A549 (cell line): ENCODE data around the gene BID.

ENCODE experiments used
- CBX8 ChIP-seq: fragments of 200-600 bp; sonication (generic); IDR thresholded peaks from 2 replicates; pipeline ENCODE4 v1.6.1; 2016
- CTCF ChIP-seq: fragments of >200 bp; sonication (Bioruptor Twin); formaldehyde crosslinking; IDR thresholded peaks from 3 replicates; pipeline ENCODE4 v1.5.1; 2016
- EP300 ChIP-seq, 2 experiments: fragments of >200 bp; sonication (Bioruptor Twin); formaldehyde crosslinking; IDR thresholded peaks; 2 replicates in 1 of 2; 3 replicates in 1 of 2; pipeline ENCODE4 v1.6.1; 2016 to 2017
- MAX ChIP-seq: IDR thresholded peaks from 2 replicates; pipeline ENCODE4 v1.6.1; 2012
- RAD21 ChIP-seq, 2 experiments: fragments of >200 bp in 1 of 2; sonication (Bioruptor Twin) in 1 of 2; formaldehyde crosslinking in 1 of 2; IDR thresholded peaks in 1 of 2; conservative IDR thresholded peaks in 1 of 2; 2 replicates in 1 of 2; 3 replicates in 1 of 2; pipeline ENCODE4 v1.6.1; 2012 to 2018; ENCODE audit warnings: inconsistent platforms in 1 of 2
- TF ChIP-seq, protein P1 (sequence below): fragments of 450-650 bp; IDR thresholded peaks from 2 replicates; pipeline ENCODE4 v1.6.1; 2014; ENCODE audit warnings: antibody characterized with exemption

GRCh38 chr22:17823964-17824363, 49.7 kb upstream of the BID start:
- no peak for TF ChIP-seq CTCF
- TF ChIP-seq RAD21 (conservative IDR thresholded peaks at IDR 0.05 in 1 of 2, IDR thresholded peaks at IDR 0.05 in 1 of 2), result no peak
- no peak for TF ChIP-seq EP300 (IDR thresholded peaks at IDR 0.05)
- no peak for TF ChIP-seq MAX
- TF ChIP-seq, protein P1, sequence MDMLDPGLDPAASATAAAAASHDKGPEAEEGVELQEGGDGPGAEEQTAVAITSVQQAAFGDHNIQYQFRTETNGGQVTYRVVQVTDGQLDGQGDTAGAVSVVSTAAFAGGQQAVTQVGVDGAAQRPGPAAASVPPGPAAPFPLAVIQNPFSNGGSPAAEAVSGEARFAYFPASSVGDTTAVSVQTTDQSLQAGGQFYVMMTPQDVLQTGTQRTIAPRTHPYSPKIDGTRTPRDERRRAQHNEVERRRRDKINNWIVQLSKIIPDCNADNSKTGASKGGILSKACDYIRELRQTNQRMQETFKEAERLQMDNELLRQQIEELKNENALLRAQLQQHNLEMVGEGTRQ, result no peak
- no peak for TF ChIP-seq CBX8
